HG02973 (cell line): ENCODE data around the gene DPPA5.
"Not testable (repeated sequence)": the region's sequence is repeated elsewhere in the genome, so short reads cannot be mapped to it uniquely, and the experiment has no call there.

ENCODE experiments used
- ATAC-seq: cut with Tn5 transposase; IDR thresholded peaks from one replicate; pipeline ENCODE4 v1.9.1; 2021; ENCODE audit warnings: moderate library complexity; ENCODE audit not compliant: unreplicated experiment

Gene DPPA5

GRCh38 chr6:73303773-73304172 is 50.3 kb downstream of the DPPA5 start:
- ATAC-seq, result not testable (repeated sequence)
